K562 (cell line): Measurements from ENCODE around the gene TTC21A. TPM values are rescaled to one million over a fixed set of nuclear protein-coding genes. Genes with fewer than 3 reads are reported as not detected.

Source experiments
- CBFA2T3 ChIP-seq: fragments of 450-650 bp; IDR thresholded peaks from 2 replicates; pipeline ENCODE4 v1.6.1; 2017
- CBX3 ChIP-seq, 2 experiments: IDR thresholded peaks; 1 replicate in 1 of 2; 2 replicates in 1 of 2; pipeline ENCODE4 v1.6.1; 2012; ENCODE audit warnings: inconsistent platforms in 2 of 2, low read length in 2 of 2, borderline replicate concordance in 1 of 2, control low read depth in 1 of 2
- CEBPZ ChIP-seq: fragments of 150-350 bp; IDR thresholded peaks from 2 replicates; pipeline ENCODE4 v1.6.1; 2014; ENCODE audit warnings: low read depth, mild to moderate bottlenecking, low read length, borderline replicate concordance
- COPS2 ChIP-seq: fragments of 450-650 bp; conservative IDR thresholded peaks from 2 replicates; pipeline ENCODE4 v1.6.1; 2016; ENCODE audit warnings: mild to moderate bottlenecking, moderate library complexity
- DMBX1 ChIP-seq: fragments of 250-450 bp; sonication (Bioruptor Pico); IDR thresholded peaks from 2 replicates; pipeline ENCODE4 v1.8.0; 2022; ENCODE audit warnings: inconsistent platforms, mild to moderate bottlenecking, moderate library complexity, borderline replicate concordance
- E2F8 ChIP-seq: fragments of 450-650 bp; IDR thresholded peaks from 2 replicates; pipeline ENCODE4 v1.7.1; 2018; ENCODE audit warnings: mild to moderate bottlenecking, low read depth; ENCODE audit not compliant: partially characterized antibody
- FOSL1 ChIP-seq: fragments of 200-800 bp; sonication (Bioruptor generic); conservative IDR thresholded peaks from 2 replicates; pipeline ENCODE4 v1.6.1; 2016; ENCODE audit warnings: missing genetic modification characterization, missing compliant biosample characterization
- FOXA1 ChIP-seq: fragments of 450-650 bp; IDR thresholded peaks from 2 replicates; pipeline ENCODE4 v1.6.1; 2016; ENCODE audit warnings: mild to moderate bottlenecking, borderline replicate concordance
- GATAD2A ChIP-seq: fragments of 450-650 bp; IDR thresholded peaks from 2 replicates; pipeline ENCODE4 v1.6.1; 2017
- HNRNPLL ChIP-seq: fragments of 200-400 bp; formaldehyde crosslinking; IDR thresholded peaks from 2 replicates; pipeline ENCODE4 v1.6.1; 2017; ENCODE audit warnings: low read length, low read depth, mild to moderate bottlenecking; ENCODE audit not compliant: poor library complexity, severe bottlenecking
- NFE2L1 ChIP-seq: fragments of 450-650 bp; IDR thresholded peaks from 2 replicates; pipeline ENCODE4 v1.6.1; 2016; ENCODE audit warnings: missing genetic modification characterization, low read depth, mild to moderate bottlenecking, missing compliant biosample characterization, moderate library complexity, borderline replicate concordance
- PKNOX1 ChIP-seq: fragments of 450-650 bp; IDR thresholded peaks from 2 replicates; pipeline ENCODE4 v1.6.1; 2016
- SIN3A ChIP-seq, 2 experiments: fragments of 150-350 bp in 1 of 2; IDR thresholded peaks; 2 replicates each; pipeline ENCODE4 v1.6.1; 2011 to 2016; ENCODE audit warnings: borderline replicate concordance in 2 of 2, low read depth in 2 of 2, low read length in 2 of 2, mild to moderate bottlenecking in 2 of 2, moderate library complexity in 2 of 2; ENCODE audit not compliant: control insufficient read depth in 1 of 2
- ZFP36 ChIP-seq: fragments of 150-350 bp; IDR thresholded peaks from 2 replicates; pipeline ENCODE4 v1.6.1; 2018; ENCODE audit warnings: low read length, low read depth; ENCODE audit not compliant: partially characterized antibody
- polyA plus RNA-seq, 8 experiments: library from polyadenylated mRNA; depleted of rRNA in 4 of 8; stranded (reverse) in 5 of 8; unstranded in 3 of 8; fragments of >200 nt; fragmentation: Nextera tagmentation in 2 of 8; fragmentation: Illumina TruSeq in 1 of 8; extraction: Ambion mirVana in 2 of 8; extraction: Trizol in 1 of 8; gene quantifications; 2 replicates each; pipeline versions ENCODE4 v1.2.1 to v1.2.3, GENCODE V29; 2011 to 2014; ENCODE audit warnings: inconsistent platforms in 1 of 8, missing spikeins in 1 of 8
- total RNA-seq, 7 experiments: library from RNA; depleted of rRNA in 6 of 7; stranded (reverse); fragments of >200 nt in 6 of 7; fragmentation: Illumina TruSeq in 2 of 7; extraction: Trizol in 2 of 7; gene quantifications; 2 replicates each; pipeline versions ENCODE4 v1.2.1 to v1.2.3, GENCODE V29; 2011 to 2021; ENCODE audit warnings: low replicate concordance in 1 of 7
- TF ChIP-seq, protein P1 (sequence below): fragments of 250-450 bp; sonication (Bioruptor Pico); IDR thresholded peaks from 2 replicates; pipeline ENCODE4 v1.4.0; 2020; ENCODE audit warnings: mild to moderate bottlenecking, moderate library complexity

TTC21A gene
- total and polyA plus RNA-seq, 9 of the 15 experiments (the other 6 are each of a cell fraction or from before 2014, with no cell fraction given): 0.22 to 1.4 (median 0.70) TPM

- no peak for TF ChIP-seq CEBPZ
- TF ChIP-seq E2F8: no peak
- TF ChIP-seq, protein P1, sequence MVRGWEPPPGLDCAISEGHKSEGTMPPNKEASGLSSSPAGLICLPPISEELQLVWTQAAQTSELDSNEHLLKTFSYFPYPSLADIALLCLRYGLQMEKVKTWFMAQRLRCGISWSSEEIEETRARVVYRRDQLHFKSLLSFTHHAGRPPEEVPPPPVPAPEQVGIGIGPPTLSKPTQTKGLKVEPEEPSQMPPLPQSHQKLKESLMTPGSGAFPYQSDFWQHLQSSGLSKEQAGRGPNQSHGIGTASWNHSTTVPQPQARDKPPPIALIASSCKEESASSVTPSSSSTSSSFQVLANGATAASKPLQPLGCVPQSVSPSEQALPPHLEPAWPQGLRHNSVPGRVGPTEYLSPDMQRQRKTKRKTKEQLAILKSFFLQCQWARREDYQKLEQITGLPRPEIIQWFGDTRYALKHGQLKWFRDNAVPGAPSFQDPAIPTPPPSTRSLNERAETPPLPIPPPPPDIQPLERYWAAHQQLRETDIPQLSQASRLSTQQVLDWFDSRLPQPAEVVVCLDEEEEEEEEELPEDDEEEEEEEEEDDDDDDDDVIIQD: no peak
- no peak for TF ChIP-seq HNRNPLL
- TF ChIP-seq CBFA2T3: peak; percentile 66
- no peak for TF ChIP-seq CBX3 (IDR thresholded peaks at IDR 0.05; ENCODE audit: borderline replicate concordance in 1 of 2, low read length in 2 of 2)
- peak; percentile 75 for TF ChIP-seq PKNOX1
- 0 out of 2 replicates have a peak, but pooled peaks have one; percentile 16 for TF ChIP-seq FOSL1
- TF ChIP-seq DMBX1 (CRISPR knock-in tag): no peak
- TF ChIP-seq SIN3A (IDR thresholded peaks at IDR 0.05; ENCODE audit: borderline replicate concordance in 2 of 2, control insufficient read depth in 1 of 2, low read depth in 2 of 2, low read length in 2 of 2): no peak
- no peak for TF ChIP-seq NFE2L1
- no peak for TF ChIP-seq FOXA1
- no peak for TF ChIP-seq COPS2
- 0 out of 2 replicates have a peak, but pooled peaks have one; percentile 15 for TF ChIP-seq GATAD2A
- peak; percentile 69 for TF ChIP-seq ZFP36
Measured at GRCh38 chr3:39148435-39149058, 41.1 kb downstream of the TTC21A start (continued).
